CD4-positive, alpha-beta T cell treated with Interleukin-4 for 1 hour (primary cell): ENCODE measurements around the gene SH2D1B.
A peak's percentile ranks its signal among the peaks of the same experiment; 100 is the strongest.
"Not testable (repeated sequence)": the region's sequence is repeated elsewhere in the genome, so short reads cannot be mapped to it uniquely, and the experiment has no call there.

Experiments
- DNase-seq, 2 donors: peaks; one replicate each; pipeline ENCODE4 v3.0.0-alpha.2; 2020 to 2022

Gene SH2D1B

GRCh38 chr1:162359523-162360236 is 52.3 kb downstream of the SH2D1B start:
- DNase-seq, result no peak

DNA sequence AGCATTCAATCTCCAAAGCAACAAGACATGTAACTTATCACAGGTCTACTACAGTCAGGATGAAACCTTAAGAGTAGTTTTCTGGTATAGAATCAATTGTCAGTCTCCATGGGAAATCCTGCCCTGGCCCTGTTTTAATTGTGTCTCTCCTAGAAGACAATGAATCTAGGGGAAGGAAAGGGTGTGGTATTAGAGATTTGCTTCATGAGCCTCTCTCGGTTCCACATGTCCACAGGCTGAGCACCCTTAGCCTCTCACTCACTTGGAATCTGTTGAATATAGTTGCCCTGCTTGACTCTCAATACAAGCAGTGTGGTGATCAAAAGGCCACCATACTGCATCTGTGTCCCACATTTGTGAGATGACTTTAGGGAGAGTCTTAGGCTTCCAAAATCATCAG is 53.0 kb downstream of the SH2D1B start:
- DNase-seq, result no peak

GRCh38 chr1:162357681-162358266 is 54.2 kb downstream of the SH2D1B start:
- peak in 1 of 2 donors; percentile 7 for DNase-seq

- DNase-seq, result no peak
Observed at GRCh38 chr1:162353702-162354101, 58.2 kb downstream of the SH2D1B start.

GRCh38 chr1:162353078-162353477 is 58.9 kb downstream of the SH2D1B start:
- no peak for DNase-seq

DNA sequence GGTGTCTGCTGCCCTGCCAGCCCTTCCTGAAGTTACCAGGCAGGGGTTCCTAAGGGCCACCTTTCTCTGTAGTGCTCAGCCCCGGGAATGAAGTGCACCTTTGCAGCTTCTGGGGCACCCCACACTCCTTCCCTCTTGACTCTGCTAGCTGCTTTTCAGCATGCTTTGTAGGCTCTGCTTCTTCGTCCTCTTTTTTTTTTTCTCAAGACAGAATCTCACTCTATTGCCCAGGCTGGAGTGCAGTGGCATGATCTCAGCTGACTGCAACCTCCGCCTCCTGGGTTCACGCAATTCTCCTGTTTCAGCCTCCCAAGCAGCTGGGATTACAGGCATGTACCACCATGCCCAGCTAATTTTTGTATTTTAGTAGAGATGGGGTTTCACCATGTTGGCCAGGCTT is 60.1 kb downstream of the SH2D1B start:
- not testable (repeated sequence) for DNase-seq

DNA sequence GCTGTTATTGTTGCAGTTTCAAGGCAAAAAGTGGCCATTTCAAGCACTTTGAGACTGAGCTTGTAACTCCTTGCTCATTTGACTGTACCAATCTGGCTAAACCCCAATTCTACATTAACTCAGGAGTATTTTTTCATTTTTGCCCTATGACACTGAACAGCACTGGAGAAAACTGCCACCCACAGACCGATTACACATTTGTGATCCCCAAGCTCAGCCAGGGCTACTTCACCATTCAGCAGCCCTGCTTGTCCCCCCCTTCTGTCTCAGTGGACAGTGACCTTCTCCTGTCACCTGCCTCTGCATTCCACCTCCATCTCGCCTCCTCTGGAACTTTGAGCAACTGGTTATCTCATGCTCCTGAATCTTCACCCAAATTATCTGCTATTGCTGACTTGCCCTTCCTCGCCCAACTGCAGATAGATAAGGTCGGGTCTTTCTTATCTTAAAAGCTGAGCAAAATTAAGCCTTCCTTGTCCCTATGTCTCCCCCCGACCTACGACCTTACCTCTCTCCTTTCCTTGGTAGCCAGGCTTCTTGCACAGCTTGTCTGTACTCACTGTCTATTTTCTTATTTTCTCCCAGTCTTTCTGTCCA is 60.6 kb downstream of the SH2D1B start:
- DNase-seq, result no peak

- no peak for DNase-seq
Observed at GRCh38 chr1:162349635-162350330, 62.2 kb downstream of the SH2D1B start.

DNA sequence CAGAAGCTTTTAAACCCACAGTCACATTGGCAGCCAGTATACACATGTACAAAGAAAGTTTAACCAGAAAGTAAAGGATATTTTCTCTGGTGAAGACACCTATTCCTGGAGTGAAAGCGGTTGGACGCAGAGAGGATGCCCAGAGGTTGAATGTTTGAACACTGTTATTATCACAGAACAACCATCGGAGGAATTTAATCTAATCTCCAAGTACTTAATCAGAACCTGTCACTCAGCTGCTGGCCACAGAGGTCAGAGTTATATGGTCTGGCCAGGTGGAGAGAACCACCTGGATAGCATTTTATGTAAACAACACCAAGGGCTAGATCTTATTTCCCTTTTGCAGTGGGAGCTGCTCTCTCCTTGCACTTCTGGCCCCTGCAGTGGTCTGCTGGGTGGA is 64.7 kb downstream of the SH2D1B start:
- DNase-seq, result no peak
